ENCODE data around the gene PFAS. TPM values are rescaled to one million over a fixed set of nuclear protein-coding genes. Genes with fewer than 3 reads are reported as not detected.

Gene PFAS
- total and polyA plus RNA-seq, 2 of the 8 experiments (the other 6 are each of a cell fraction or from before 2014, with no cell fraction given), result 88.4 to 248 TPM

GRCh38 chr17:8315764-8316217, 66.7 kb downstream of the PFAS start (continued):
- TF ChIP-seq CHD7 (IDR thresholded peaks at IDR 0.05; ENCODE audit: insufficient replicate concordance, low read length) (no peak), PHF8 (conservative IDR thresholded peaks at IDR 0.05; ENCODE audit: low read depth, low read length) (no peak), GABPA (IDR thresholded peaks at IDR 0.05; ENCODE audit: borderline replicate concordance, insufficient read depth, low read length) (peak; percentile 51; the same call in 1 of the 2 replicates), POU5F1 (IDR thresholded peaks at IDR 0.05; ENCODE audit: low read depth, low read length) (no peak), CTBP2 (IDR thresholded peaks at IDR 0.05; ENCODE audit: borderline replicate concordance, insufficient read depth, insufficient read length, low read length) (no peak), MAX (IDR thresholded peaks at IDR 0.05) (peak; percentile 48; the same call in 1 of the 2 replicates), KDM1A (IDR thresholded peaks at IDR 0.05; ENCODE audit: borderline replicate concordance, low read length) (no peak), TEAD4 (IDR thresholded peaks at IDR 0.05; ENCODE audit: low read depth, low read length) (no peak), RBBP5 (IDR thresholded peaks at IDR 0.05; ENCODE audit: borderline replicate concordance, low read depth, low read length) (0 out of 2 replicates have a peak, but pooled peaks have one; percentile 26), TCF12 (IDR thresholded peaks at IDR 0.05; ENCODE audit: low read depth, low read length) (no peak), MAFK (IDR thresholded peaks at IDR 0.05; ENCODE audit: low read depth, low read length) (no peak)
